ENCODE measurements around the gene HERC2.

Gene HERC2

GRCh38 chr15:28078191-28078719 lies 243.7 kb downstream of the HERC2 start:
- DNase-seq (ENCODE audit: low spot score): no peak

GRCh38 chr15:28075573-28075972 lies 246.4 kb downstream of the HERC2 start:
- DNase-seq (ENCODE audit: low spot score) (no peak), FAIRE-seq (no peak)

More at GRCh38 chr15:28078191-28078719, 243.7 kb downstream of the HERC2 start:
- FAIRE-seq: no peak

- no peak for FAIRE-seq
- DNase-seq (ENCODE audit: low spot score): no peak
Observed at GRCh38 chr15:28068930-28069329, 253.0 kb downstream of the HERC2 start.

- FAIRE-seq (no peak), DNase-seq (ENCODE audit: low spot score) (no peak)
Observed at GRCh38 chr15:28066231-28066630, 255.7 kb downstream of the HERC2 start.

All from RCC 7860 (cell line).